HG03457 (cell line): ENCODE measurements around the gene ZNF561.
"Not testable (repeated sequence)": the region's sequence is repeated elsewhere in the genome, so short reads cannot be mapped to it uniquely, and the experiment has no call there.

Experiments used
- ATAC-seq: cut with Tn5 transposase; IDR thresholded peaks from one replicate; pipeline ENCODE4 v1.9.1; 2021; ENCODE audit warnings: moderate number of reproducible peaks; ENCODE audit not compliant: unreplicated experiment

The ZNF561 gene

GRCh38 chr19:9621156-9622037, at the start of gene ZNF561:
Gene ZNF561 (minus strand): TSS chr19:9621232. CDS start chr19:9619456, 1,776 bp downstream.
- ATAC-seq, result no peak

- ATAC-seq, result no peak
Measured at GRCh38 chr19:9668544-9668943, 47.5 kb upstream of the ZNF561 start.

- ATAC-seq, result no peak
Measured at GRCh38 chr19:9667898-9668297, 46.9 kb upstream of the ZNF561 start.

GRCh38 chr19:9658769-9659168, 37.7 kb upstream of the ZNF561 start:
- ATAC-seq, result no peak

- not testable (repeated sequence) for ATAC-seq
Measured at GRCh38 chr19:9653066-9653555, 32.1 kb upstream of the ZNF561 start.

- ATAC-seq, result not testable (repeated sequence)
Measured at GRCh38 chr19:9651464-9651863, 30.4 kb upstream of the ZNF561 start.

- no peak for ATAC-seq
Measured at GRCh38 chr19:9650345-9650744, 29.3 kb upstream of the ZNF561 start.

GRCh38 chr19:9645472-9645871, 24.4 kb upstream of the ZNF561 start:
- no peak for ATAC-seq

GRCh38 chr19:9644472-9644871, 23.4 kb upstream of the ZNF561 start:
- ATAC-seq, result no peak

- no peak for ATAC-seq
Measured at GRCh38 chr19:9641810-9642209, 20.8 kb upstream of the ZNF561 start.

GRCh38 chr19:9640956-9641355, 19.9 kb upstream of the ZNF561 start:
- ATAC-seq, result no peak

GRCh38 chr19:9636018-9636417, 15.0 kb upstream of the ZNF561 start:
- ATAC-seq, result no peak

GRCh38 chr19:9627856-9628255, 6.8 kb upstream of the ZNF561 start:
- ATAC-seq, result no peak

- ATAC-seq, result no peak
Measured at GRCh38 chr19:9622531-9622930, 1.5 kb upstream of the ZNF561 start.

- ATAC-seq, result no peak
Measured at GRCh38 chr19:9620842-9621155, 233 bp downstream of the ZNF561 start.

- ATAC-seq, result no peak
Measured at GRCh38 chr19:9615844-9616243, 5.2 kb downstream of the ZNF561 start.

GRCh38 chr19:9610484-9611113, 10.4 kb downstream of the ZNF561 start:
- ATAC-seq, result no peak

- no peak for ATAC-seq
Measured at GRCh38 chr19:9608912-9609311, 12.1 kb downstream of the ZNF561 start.

GRCh38 chr19:9597027-9597426, 24.0 kb downstream of the ZNF561 start:
- ATAC-seq, result no peak

- ATAC-seq, result no peak
Measured at GRCh38 chr19:9586764-9587163, 34.3 kb downstream of the ZNF561 start.

GRCh38 chr19:9584073-9584833, 36.8 kb downstream of the ZNF561 start, which contains the start of gene ZNF121:
Gene ZNF121 (minus strand): TSS chr19:9584504. CDS start chr19:9568097, 16,407 bp downstream.
- ATAC-seq, result peak; percentile 69
